H1 (cell line): ENCODE data around the gene GNAT1. TPM values are rescaled to one million over a fixed set of nuclear protein-coding genes. Genes with fewer than 3 reads are reported as not detected.

Experiments
- CREB1 ChIP-seq: IDR thresholded peaks from 2 replicates; pipeline ENCODE4 v1.6.1; 2012; ENCODE audit warnings: inconsistent platforms
- CTCF ChIP-seq, 3 experiments: IDR thresholded peaks; 1 replicate in 2 of 3; 2 replicates in 1 of 3; pipeline versions ENCODE4 v1.5.1 to v1.6.1; 2011; ENCODE audit warnings: low read length in 3 of 3, mild to moderate bottlenecking in 3 of 3, inconsistent platforms in 2 of 3, low read depth in 1 of 3, moderate library complexity in 1 of 3; ENCODE audit not compliant: insufficient read depth in 1 of 3; ENCODE audit errors: control extremely low read depth in 1 of 3
- FOSL1 ChIP-seq: IDR thresholded peaks from 2 replicates; pipeline ENCODE4 v1.6.1; 2011; ENCODE audit warnings: mild to moderate bottlenecking, low read depth, low read length, moderate library complexity; ENCODE audit not compliant: insufficient read depth
- GABPA ChIP-seq: IDR thresholded peaks from 2 replicates; pipeline ENCODE4 v1.6.1; 2011; ENCODE audit warnings: mild to moderate bottlenecking, low read length, moderate library complexity, borderline replicate concordance; ENCODE audit not compliant: insufficient read depth
- HDAC2 ChIP-seq, 2 experiments: fragments of 300-600 bp in 1 of 2; sonication (generic) in 1 of 2; IDR thresholded peaks; 2 replicates each; pipeline ENCODE4 v1.6.1; 2011 to 2012; ENCODE audit warnings: low read depth in 2 of 2, low read length in 2 of 2, mild to moderate bottlenecking in 2 of 2, moderate library complexity in 2 of 2, borderline replicate concordance in 1 of 2, inconsistent platforms in 1 of 2
- HDAC6 ChIP-seq: IDR thresholded peaks from one replicate; pipeline ENCODE4 v1.7.1; 2012; ENCODE audit warnings: low read depth, mild to moderate bottlenecking, inconsistent platforms, low read length, moderate library complexity
- JUN ChIP-seq: IDR thresholded peaks from 2 replicates; pipeline ENCODE4 v1.6.1; 2011; ENCODE audit warnings: low read depth, mild to moderate bottlenecking, improper control_type of control experiment, low read length
- MAFK ChIP-seq: IDR thresholded peaks from 2 replicates; pipeline ENCODE4 v1.6.1; 2012; ENCODE audit warnings: low read depth, mild to moderate bottlenecking, improper control_type of control experiment, low read length
- MAX ChIP-seq: IDR thresholded peaks from 2 replicates; pipeline ENCODE4 v1.6.1; 2012; ENCODE audit warnings: inconsistent platforms
- NRF1 ChIP-seq: IDR thresholded peaks from 2 replicates; pipeline ENCODE4 v1.6.1; 2011; ENCODE audit warnings: mild to moderate bottlenecking, low read depth, low read length, improper control_type of control experiment
- RFX5 ChIP-seq: IDR thresholded peaks from 2 replicates; pipeline ENCODE4 v1.6.1; 2011; ENCODE audit warnings: low read depth, low read length, improper control_type of control experiment, borderline replicate concordance
- RNF2 ChIP-seq: fragments of 200-900, 300-1000 bp; sonication (generic); IDR thresholded peaks from 2 replicates; pipeline ENCODE4 v1.7.1; 2016; ENCODE audit warnings: borderline replicate concordance, low read depth, mild to moderate bottlenecking, antibody characterized with exemption, low read length; ENCODE audit not compliant: poor library complexity, severe bottlenecking; ENCODE audit errors: missing control alignments
- SP1 ChIP-seq: IDR thresholded peaks from 2 replicates; pipeline ENCODE4 v1.6.1; 2011; ENCODE audit warnings: low read depth, low read length
- SUZ12 ChIP-seq: fragments of 200-600 bp; sonication (generic); IDR thresholded peaks from 2 replicates; pipeline ENCODE4 v1.6.1; 2012; ENCODE audit warnings: mild to moderate bottlenecking, inconsistent platforms, low read length, moderate library complexity, mixed read lengths
- TAF7 ChIP-seq: optimal IDR thresholded peaks from 2 replicates; pipeline ENCODE3; 2011; ENCODE audit warnings: low read depth, mild to moderate bottlenecking, inconsistent platforms, low read length, moderate library complexity, borderline replicate concordance
- TBP ChIP-seq: IDR thresholded peaks from 2 replicates; pipeline ENCODE4 v1.6.1; 2011; ENCODE audit warnings: low read depth, low read length, improper control_type of control experiment
- TCF12 ChIP-seq: IDR thresholded peaks from 2 replicates; pipeline ENCODE4 v1.6.1; 2011; ENCODE audit warnings: low read depth, mild to moderate bottlenecking, low read length
- USF2 ChIP-seq: IDR thresholded peaks from 2 replicates; pipeline ENCODE4 v1.6.1; 2011; ENCODE audit warnings: low read length, improper control_type of control experiment
- YY1 ChIP-seq: IDR thresholded peaks from 2 replicates; pipeline ENCODE4 v1.6.1; 2011; ENCODE audit warnings: low read depth, mild to moderate bottlenecking, low read length
- polyA plus RNA-seq, 7 experiments: library from polyadenylated mRNA; depleted of rRNA in 3 of 7; stranded (reverse) in 5 of 7; unstranded in 2 of 7; fragments of >200 nt in 5 of 7; fragments of 200-250 nt in 2 of 7; gene quantifications; 1 replicate in 5 of 7; 2 replicates in 1 of 7; 4 replicates in 1 of 7; pipeline versions ENCODE4 v1.2.1 to v1.2.3, GENCODE V29; 2011 to 2013; ENCODE audit warnings: missing spikeins in 2 of 7, mixed read lengths in 2 of 7
- total RNA-seq: library from RNA; stranded (reverse); fragmentation: NEBNext Ultra II Directional; extraction: Animal tissue kit (Norgen Biotek cat#: 25700); gene quantifications from 2 replicates; pipeline ENCODE4 v1.2.1, GENCODE V29; 2021

Gene GNAT1
- total and polyA plus RNA-seq, 2 of the 8 experiments (the other 6 are each of a cell fraction or from before 2014, with no cell fraction given) = 0.08 TPM; not detected in 1

- TF ChIP-seq CTCF (IDR thresholded peaks at IDR 0.05; ENCODE audit: control extremely low read depth in 1 of 3, insufficient read depth in 1 of 3, low read depth in 1 of 3, low read length in 3 of 3) (peak in 2 of 3 experiments; percentile 67 to 97; a peak in 3 of 4 replicates), SUZ12 (no peak), SP1 (peak; percentile 60; the same call in 1 of the 2 replicates), HDAC2 (IDR thresholded peaks at IDR 0.05; ENCODE audit: borderline replicate concordance in 1 of 2, low read depth in 2 of 2, low read length in 2 of 2) (no peak), HDAC6 (no peak), USF2 (no peak), MAX (no peak; the same call in 1 of the 2 replicates), FOSL1 (no peak), CREB1 (no peak), NRF1 (no peak), RFX5 (no peak), YY1 (no peak), TBP (peak; percentile 49; the same call in 1 of the 2 replicates), JUN (no peak), MAFK (no peak), TCF12 (no peak), RNF2 (no peak), TAF7 (peak; percentile 62), GABPA (peak; percentile 94)
These were observed 36.2 kb downstream of the GNAT1 start (continued) for GRCh38 chr3:50227390-50228183.
